Thyroid gland (tissue), 4 donors: ENCODE data around the gene CNOT2. TPM values are rescaled to one million over a fixed set of nuclear protein-coding genes. Genes with fewer than 3 reads are reported as not detected.

Experiments
- DNase-seq, 2 donors: peaks; one replicate each; pipeline ENCODE4 v3.0.0-alpha.2; 2019
- H3K27ac ChIP-seq, 3 donors: fragments of 200-600 bp; sonication (generic); 1 replicate in 2 of 3; 2 replicates in 1 of 3; pipeline ENCODE4 v1.5.1; 2016 to 2019; ENCODE audit warnings: mild to moderate bottlenecking in 1 of 3, moderate library complexity in 1 of 3
- H3K27me3 ChIP-seq: fragments of 200-600 bp; sonication (generic); one replicate; pipeline ENCODE4 v1.5.1; 2019
- H3K36me3 ChIP-seq, 2 donors: fragments of 200-600 bp; sonication (generic); one replicate each; pipeline ENCODE4 v1.5.1; 2016 to 2019
- H3K4me1 ChIP-seq, 2 donors: fragments of 200-600 bp; sonication (generic); one replicate each; pipeline ENCODE4 v1.5.1; 2017 to 2019
- H3K4me3 ChIP-seq, 3 donors: fragments of 200-600 bp; sonication (generic); replicated peaks in 1 of 3; 1 replicate in 2 of 3; 2 replicates in 1 of 3; pipeline ENCODE4 v1.5.1; 2016; ENCODE audit warnings: mild to moderate bottlenecking in 1 of 3
- H3K9me3 ChIP-seq: fragments of 200-600 bp; sonication (generic); one replicate; pipeline ENCODE4 v1.5.1; 2017
- POLR2A ChIP-seq, 2 donors: fragments of 450-650 bp; IDR thresholded peaks; one replicate each; pipeline ENCODE4 v1.6.1; 2017; ENCODE audit warnings: antibody characterized with exemption in 2 of 2, mild to moderate bottlenecking in 2 of 2, moderate library complexity in 1 of 2
- WGBS, 2 donors: methylation state at CpG; one replicate each; pipeline ENCODE4 v1.1.5; 2017; 5-methylcytosine and 5-hydroxymethylcytosine counted together
- intact Hi-C: fragments of 100-400 bp; cut with DNase I; formaldehyde crosslinking; loops from one replicate; pipeline ENCODE4 v1.15.1; 2023
- total RNA-seq, 4 donors: library from RNA; depleted of rRNA; stranded (reverse); fragments of >200 nt; gene quantifications; one replicate each; pipeline ENCODE4 v1.2.3, GENCODE V29; 2016
- TF ChIP-seq, protein P1 (sequence below), 6 experiments: fragments of 200-600 bp in 3 of 6; fragments of 450-650 bp in 3 of 6; sonication (generic) in 3 of 6; IDR thresholded peaks; one replicate each; pipeline ENCODE4 v1.5.1; 2016 to 2019; ENCODE audit warnings: antibody characterized with exemption in 6 of 6, mild to moderate bottlenecking in 2 of 6, inconsistent platforms in 1 of 6, moderate library complexity in 1 of 6

CNOT2 gene
- total RNA-seq, 4 donors from 2014 or later: 162 to 245 (median 173) TPM

DNA sequence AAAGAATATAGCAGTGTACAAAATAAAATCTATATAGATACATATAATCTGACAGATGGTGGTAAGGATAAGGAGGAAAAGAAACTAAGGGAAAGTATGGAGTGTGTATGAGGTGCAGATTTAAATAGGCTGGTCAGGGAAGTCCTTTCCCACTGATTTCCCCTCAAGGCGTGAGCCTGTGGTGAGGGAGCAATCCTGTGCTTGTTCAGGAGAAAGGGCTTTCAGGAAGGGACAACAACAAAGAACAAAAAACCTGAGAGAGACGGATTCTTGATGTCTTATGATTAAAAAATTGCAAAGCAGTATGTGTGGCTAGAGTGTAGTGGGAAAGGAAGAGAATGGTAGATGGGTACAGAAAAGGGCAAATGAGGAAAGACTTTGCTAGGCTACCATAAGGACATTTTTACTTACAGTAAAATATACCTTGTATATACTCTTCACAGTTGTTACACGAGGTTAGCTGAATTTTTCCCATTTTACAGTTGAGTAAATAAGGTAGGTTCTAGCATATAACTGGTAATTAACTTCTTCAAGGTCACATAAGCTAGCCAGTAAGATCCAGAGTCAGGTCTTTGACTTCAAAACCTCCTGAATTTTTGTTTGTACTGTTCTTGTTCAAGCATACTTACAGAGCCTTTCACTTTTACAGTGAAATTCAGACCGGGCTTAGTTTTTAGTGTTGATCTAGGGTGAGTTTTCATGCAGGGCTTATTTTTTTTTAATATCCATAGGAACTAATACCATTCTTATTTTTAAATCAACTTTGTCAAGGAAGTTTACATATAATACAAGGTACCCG is 15.6 kb downstream of the CNOT2 start:
- no peak overlapping the region for H3K4me3 ChIP-seq

DNA sequence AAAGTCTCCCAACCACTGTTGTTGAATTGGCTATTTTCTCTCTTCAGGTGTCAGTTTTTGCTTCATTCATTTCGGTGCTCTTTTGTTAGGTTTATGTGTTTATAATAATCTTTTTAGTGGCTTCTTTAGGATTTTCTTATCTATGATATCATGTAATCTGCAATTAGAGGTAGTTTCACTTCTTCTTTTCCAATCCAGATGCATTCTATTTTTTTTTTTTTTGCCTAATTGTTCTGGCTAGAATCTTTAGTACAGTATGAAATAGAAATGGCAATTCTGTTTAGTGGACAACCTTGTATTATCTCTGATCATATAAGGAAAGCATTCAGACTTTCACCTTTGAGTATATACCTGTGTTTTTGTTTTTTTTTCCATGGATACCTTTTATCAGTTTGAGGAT is 17.4 kb downstream of the CNOT2 start:
- no peak overlapping the region for H3K4me3 ChIP-seq
- intact Hi-C loops: no loop called here
- H3K27me3 ChIP-seq: no peaks in the 10 kb centered on the region
- TF ChIP-seq, protein P1, sequence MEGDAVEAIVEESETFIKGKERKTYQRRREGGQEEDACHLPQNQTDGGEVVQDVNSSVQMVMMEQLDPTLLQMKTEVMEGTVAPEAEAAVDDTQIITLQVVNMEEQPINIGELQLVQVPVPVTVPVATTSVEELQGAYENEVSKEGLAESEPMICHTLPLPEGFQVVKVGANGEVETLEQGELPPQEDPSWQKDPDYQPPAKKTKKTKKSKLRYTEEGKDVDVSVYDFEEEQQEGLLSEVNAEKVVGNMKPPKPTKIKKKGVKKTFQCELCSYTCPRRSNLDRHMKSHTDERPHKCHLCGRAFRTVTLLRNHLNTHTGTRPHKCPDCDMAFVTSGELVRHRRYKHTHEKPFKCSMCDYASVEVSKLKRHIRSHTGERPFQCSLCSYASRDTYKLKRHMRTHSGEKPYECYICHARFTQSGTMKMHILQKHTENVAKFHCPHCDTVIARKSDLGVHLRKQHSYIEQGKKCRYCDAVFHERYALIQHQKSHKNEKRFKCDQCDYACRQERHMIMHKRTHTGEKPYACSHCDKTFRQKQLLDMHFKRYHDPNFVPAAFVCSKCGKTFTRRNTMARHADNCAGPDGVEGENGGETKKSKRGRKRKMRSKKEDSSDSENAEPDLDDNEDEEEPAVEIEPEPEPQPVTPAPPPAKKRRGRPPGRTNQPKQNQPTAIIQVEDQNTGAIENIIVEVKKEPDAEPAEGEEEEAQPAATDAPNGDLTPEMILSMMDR (IDR thresholded peaks at IDR 0.05): no peak
- no peak for TF ChIP-seq POLR2A (IDR thresholded peaks at IDR 0.05)
- no peak for DNase-seq
- peaks cover 3 to 16% of the 10 kb centered on the region in 2 donors for H3K4me1 ChIP-seq
- no peaks in the 10 kb centered on the region for H3K36me3 ChIP-seq
- H3K27ac ChIP-seq: no peak overlapping the region
- 90 to 96% methylated on average over 1 of the region's 1 CpG for WGBS, 2 donors
- no peaks in the 10 kb centered on the region for H3K9me3 ChIP-seq

More for the DNA sequence above, 15.6 kb downstream of the CNOT2 start:
- no peak for TF ChIP-seq POLR2A (IDR thresholded peaks at IDR 0.05)
- TF ChIP-seq, protein P1 (IDR thresholded peaks at IDR 0.05): no peak
- DNase-seq: no peak
- Histone ChIP-seq H3K9me3 (no peaks in the 10 kb centered on the region), H3K27me3 (no peaks in the 10 kb centered on the region), H3K27ac (no peak overlapping the region), H3K4me1 (peaks cover 3 to 11% of the 10 kb centered on the region in 2 donors), H3K36me3 (no peaks in the 10 kb centered on the region)
- intact Hi-C loops: no loop called here
- 59 to 64% methylated on average over 5 of the region's 5 CpGs for WGBS, 2 donors

DNA sequence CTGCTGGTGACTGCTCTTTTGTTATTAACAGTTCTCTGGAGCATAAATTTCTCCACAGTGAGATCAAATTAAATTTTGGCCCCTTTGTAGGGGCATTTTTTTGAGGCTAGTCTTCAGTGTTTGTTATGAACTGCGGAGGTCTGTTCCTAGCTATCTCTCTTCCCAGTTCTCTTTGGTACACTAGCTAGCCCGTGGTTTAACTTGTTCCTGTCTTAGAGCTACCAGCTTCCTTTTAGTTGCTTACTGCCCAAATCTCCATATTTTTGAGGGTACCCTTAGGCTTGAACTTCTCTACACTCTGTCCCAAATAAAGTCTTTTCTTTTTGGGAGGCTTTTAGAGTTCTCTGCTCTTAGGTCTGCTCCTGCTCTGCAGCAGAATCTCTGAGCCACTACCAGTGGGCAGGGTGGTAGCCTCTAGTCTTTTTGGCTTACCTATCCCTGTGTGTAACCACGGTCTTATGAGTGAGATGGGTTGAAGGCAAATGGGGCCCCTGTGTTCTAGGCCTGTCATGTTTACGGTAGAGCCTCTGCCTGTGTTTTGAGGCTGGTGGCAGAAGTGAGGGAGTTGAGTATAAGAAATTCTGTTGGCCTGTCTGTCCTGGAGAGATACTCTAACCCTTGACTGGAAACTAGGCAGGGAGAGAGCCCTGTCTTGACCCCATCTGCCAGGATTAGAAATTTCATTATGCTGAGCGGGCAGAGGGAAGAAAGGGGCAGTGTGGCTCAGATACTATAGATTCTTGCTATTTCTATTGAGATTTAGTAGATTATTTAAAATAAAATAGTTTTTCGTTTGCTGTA is 21.0 kb downstream of the CNOT2 start:
- 92 to 94% methylated on average over 6 of the region's 6 CpGs for WGBS, 2 donors
- H3K9me3 ChIP-seq: no peaks in the 10 kb centered on the region
- H3K27ac ChIP-seq: no peak overlapping the region
- H3K4me1 ChIP-seq: peaks cover 0 to 8% of the 10 kb centered on the region in 2 donors
- no peaks in the 10 kb centered on the region for H3K36me3 ChIP-seq
- TF ChIP-seq, protein P1 (IDR thresholded peaks at IDR 0.05): no peak
- no peak for TF ChIP-seq POLR2A (IDR thresholded peaks at IDR 0.05)
- no peak for DNase-seq
- no peak overlapping the region for H3K4me3 ChIP-seq
- H3K27me3 ChIP-seq: no peaks in the 10 kb centered on the region
- intact Hi-C loops: no loop called here

- no peak for DNase-seq
- 68 to 82% methylated on average over 1 of the region's 1 CpG for WGBS, 2 donors
Observed at GRCh38 chr12:70265132-70265531, 21.9 kb downstream of the CNOT2 start.

More at GRCh38 chr12:70265132-70265531, 21.9 kb downstream of the CNOT2 start:
- no peaks in the 10 kb centered on the region for H3K36me3 ChIP-seq
- H3K27me3 ChIP-seq: no peaks in the 10 kb centered on the region
- peaks cover 0 to 5% of the 10 kb centered on the region in 2 donors for H3K4me1 ChIP-seq
- H3K4me3 ChIP-seq: no peak overlapping the region
- intact Hi-C loops: no loop called here
- TF ChIP-seq POLR2A (IDR thresholded peaks at IDR 0.05): no peak
- TF ChIP-seq, protein P1 (IDR thresholded peaks at IDR 0.05): no peak
- H3K27ac ChIP-seq: no peak overlapping the region
- no peaks in the 10 kb centered on the region for H3K9me3 ChIP-seq
